AG09309 (cell line): ENCODE measurements around the gene CNTF.

Experiments
- DNase-seq: peaks from one replicate; pipeline ENCODE4 v3.0.0-alpha.2; 2010; ENCODE audit warnings: low read depth
- H3K4me3 ChIP-seq: 2 replicates; pipeline ENCODE4 v1.5.1; 2011; ENCODE audit warnings: mild to moderate bottlenecking, low read depth, low read length, moderate library complexity; ENCODE audit not compliant: control insufficient read depth
- CTCF ChIP-seq: IDR thresholded peaks from 2 replicates; pipeline ENCODE4 v1.5.1; 2011; ENCODE audit warnings: mild to moderate bottlenecking, low read depth, low read length, inconsistent platforms; ENCODE audit not compliant: insufficient read depth, control insufficient read depth; ENCODE audit errors: missing control alignments

The CNTF gene

GRCh38 chr11:58647866-58648265, 25.4 kb downstream of the CNTF start:
- TF ChIP-seq CTCF = no peak

GRCh38 chr11:58649623-58650022, 27.2 kb downstream of the CNTF start:
- no peak for DNase-seq
- no peak for TF ChIP-seq CTCF
- H3K4me3 ChIP-seq = no peak overlapping the region

More at GRCh38 chr11:58647866-58648265, 25.4 kb downstream of the CNTF start:
- H3K4me3 ChIP-seq = no peak overlapping the region
- DNase-seq = no peak

- no peak for TF ChIP-seq CTCF
- H3K4me3 ChIP-seq = no peak overlapping the region
- no peak for DNase-seq
Measured at GRCh38 chr11:58650496-58650895, 28.0 kb downstream of the CNTF start.

- no peak for TF ChIP-seq CTCF
- no peak overlapping the region for H3K4me3 ChIP-seq
- DNase-seq = no peak
Measured at GRCh38 chr11:58652726-58653280, 30.3 kb downstream of the CNTF start.

- DNase-seq = peak; percentile 32
- TF ChIP-seq CTCF = peak; percentile 98
- no peak overlapping the region for H3K4me3 ChIP-seq
Measured at GRCh38 chr11:58654079-58654907, 31.8 kb downstream of the CNTF start.

- no peak for TF ChIP-seq CTCF
- DNase-seq = no peak
- no peak overlapping the region for H3K4me3 ChIP-seq
Measured at GRCh38 chr11:58654908-58655296, 32.4 kb downstream of the CNTF start.
